Measurements from ENCODE around the gene KCNMA1. TPM values are rescaled to one million over a fixed set of nuclear protein-coding genes. Genes with fewer than 3 reads are reported as not detected.

The KCNMA1 gene
- total RNA-seq, 3 donors from 2014 or later = 45.4 to 312 (median 62.4) TPM

DNA sequence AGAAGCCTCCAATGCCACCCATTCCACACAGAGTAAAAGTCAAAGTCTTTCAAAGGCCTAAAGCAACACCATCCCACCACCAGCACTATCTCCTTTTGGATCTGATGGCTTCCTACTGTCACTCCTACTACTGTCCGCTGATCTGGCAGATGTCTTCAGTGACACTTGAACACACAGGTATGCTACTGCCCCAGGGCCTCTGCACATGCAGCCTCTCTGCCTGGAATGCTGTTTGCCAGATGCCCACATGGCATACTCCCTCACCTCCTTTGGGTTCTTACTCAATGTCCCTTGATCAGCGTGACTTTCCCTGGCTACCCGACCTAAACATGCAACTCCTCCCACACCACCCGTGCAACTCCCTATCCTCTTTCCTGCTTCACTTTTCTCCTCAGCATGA, 512.4 kb downstream of the KCNMA1 start:
- Histone ChIP-seq H3K4me3 (no peak overlapping the region), H3K4me1 (ENCODE audit: low read depth) (no peaks in the 10 kb centered on the region), H3K9me3 (no peaks in the 10 kb centered on the region), H3K36me3 (ENCODE audit: low read depth) (no peaks in the 10 kb centered on the region)
- DNase-seq = no peak
- TF ChIP-seq, protein P1, sequence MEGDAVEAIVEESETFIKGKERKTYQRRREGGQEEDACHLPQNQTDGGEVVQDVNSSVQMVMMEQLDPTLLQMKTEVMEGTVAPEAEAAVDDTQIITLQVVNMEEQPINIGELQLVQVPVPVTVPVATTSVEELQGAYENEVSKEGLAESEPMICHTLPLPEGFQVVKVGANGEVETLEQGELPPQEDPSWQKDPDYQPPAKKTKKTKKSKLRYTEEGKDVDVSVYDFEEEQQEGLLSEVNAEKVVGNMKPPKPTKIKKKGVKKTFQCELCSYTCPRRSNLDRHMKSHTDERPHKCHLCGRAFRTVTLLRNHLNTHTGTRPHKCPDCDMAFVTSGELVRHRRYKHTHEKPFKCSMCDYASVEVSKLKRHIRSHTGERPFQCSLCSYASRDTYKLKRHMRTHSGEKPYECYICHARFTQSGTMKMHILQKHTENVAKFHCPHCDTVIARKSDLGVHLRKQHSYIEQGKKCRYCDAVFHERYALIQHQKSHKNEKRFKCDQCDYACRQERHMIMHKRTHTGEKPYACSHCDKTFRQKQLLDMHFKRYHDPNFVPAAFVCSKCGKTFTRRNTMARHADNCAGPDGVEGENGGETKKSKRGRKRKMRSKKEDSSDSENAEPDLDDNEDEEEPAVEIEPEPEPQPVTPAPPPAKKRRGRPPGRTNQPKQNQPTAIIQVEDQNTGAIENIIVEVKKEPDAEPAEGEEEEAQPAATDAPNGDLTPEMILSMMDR (IDR thresholded peaks at IDR 0.05) = no peak
- ATAC-seq = no peak
- intact Hi-C loops (cut with DNase I, micrococcal nuclease) = no loop called here

DNA sequence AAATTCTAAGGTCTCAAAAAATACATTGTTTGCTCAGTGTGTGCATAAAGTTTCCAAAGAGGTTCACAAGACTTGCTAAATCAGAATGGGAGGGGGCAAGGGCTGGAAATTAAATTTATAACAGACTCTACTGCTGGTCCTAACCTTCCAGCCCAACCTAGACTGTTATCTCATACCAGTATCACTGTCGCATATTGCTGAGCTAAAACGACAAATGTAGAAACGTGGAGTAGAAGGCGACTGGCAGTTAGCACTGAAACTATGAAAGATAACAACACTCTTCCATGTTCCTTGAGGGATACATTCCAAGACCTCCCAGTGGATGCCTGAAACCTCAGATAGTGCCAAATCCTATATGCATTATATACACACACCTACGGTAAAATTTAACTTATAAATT, 514.3 kb downstream of the KCNMA1 start:
- Histone ChIP-seq H3K36me3 (ENCODE audit: low read depth) (no peaks in the 10 kb centered on the region), H3K9me3 (no peaks in the 10 kb centered on the region), H3K4me1 (ENCODE audit: low read depth) (no peaks in the 10 kb centered on the region), H3K4me3 (no peak overlapping the region)
- ATAC-seq (no peak), DNase-seq (no peak)
- TF ChIP-seq, protein P1 (IDR thresholded peaks at IDR 0.05) = no peak
- intact Hi-C loops (cut with DNase I, micrococcal nuclease) = no loop called here

DNA sequence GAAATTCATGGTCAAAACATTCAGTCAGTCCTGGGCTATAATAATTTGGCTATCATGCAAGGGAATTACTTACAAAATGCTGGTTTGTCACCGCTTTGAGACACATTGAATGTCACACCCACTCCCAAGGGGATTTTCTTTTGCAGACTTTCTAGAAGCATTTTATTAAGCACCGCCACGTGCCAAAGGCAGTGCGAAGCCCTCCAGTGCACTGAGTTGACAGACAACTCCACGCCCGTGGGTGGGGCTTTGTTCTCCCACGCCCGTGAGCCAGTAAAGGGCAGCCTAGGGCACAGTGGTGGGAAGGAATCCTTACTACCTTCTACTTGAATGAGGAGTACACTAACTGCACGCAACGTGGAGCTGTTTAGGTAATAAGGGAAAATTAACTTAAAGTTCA, 515.8 kb downstream of the KCNMA1 start:
- DNase-seq = peak in 2 of 3 donors; percentile 23 to 48
- H3K4me1 ChIP-seq (ENCODE audit: low read depth) = no peaks in the 10 kb centered on the region
- H3K4me3 ChIP-seq = no peak overlapping the region
- no peak for ATAC-seq
- H3K9me3 ChIP-seq = no peaks in the 10 kb centered on the region
- H3K36me3 ChIP-seq (ENCODE audit: low read depth) = no peaks in the 10 kb centered on the region
- TF ChIP-seq, protein P1 (IDR thresholded peaks at IDR 0.05) = no peak
- intact Hi-C loops (cut with DNase I, micrococcal nuclease) = no loop called here

DNA sequence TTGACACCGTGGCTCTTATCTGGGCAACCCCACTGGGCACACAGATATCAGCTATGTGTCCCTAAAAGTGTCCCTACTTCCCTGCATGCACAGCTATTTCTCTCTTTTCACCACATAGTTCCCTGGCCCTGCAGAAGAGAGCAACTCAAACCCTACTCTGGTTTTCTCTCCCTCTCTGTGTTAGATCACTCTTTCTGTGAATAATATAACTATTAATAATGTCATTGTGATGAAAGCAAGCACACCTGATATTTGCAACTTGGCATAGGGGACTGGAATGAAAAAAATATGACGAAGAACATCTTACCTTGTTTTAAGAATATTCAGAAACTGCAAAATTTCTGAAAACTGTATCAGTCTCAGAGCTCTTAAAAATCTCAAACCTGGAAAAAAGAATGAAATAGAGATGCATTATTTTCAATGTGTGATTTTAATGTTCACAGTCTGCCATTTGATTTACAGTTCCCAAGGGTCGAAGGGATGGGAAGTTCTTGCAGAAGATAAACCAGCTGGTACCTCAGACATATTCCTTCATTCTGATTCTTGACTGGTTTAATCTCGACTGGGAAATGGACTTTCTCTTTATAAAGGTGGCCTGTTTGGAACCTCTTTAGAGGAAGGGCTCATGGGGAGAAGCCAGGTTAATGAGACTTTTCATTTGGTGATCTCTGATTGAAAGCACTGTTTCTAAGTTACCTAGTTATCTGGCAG, 516.8 kb downstream of the KCNMA1 start:
- Histone ChIP-seq H3K4me1 (ENCODE audit: low read depth) (no peaks in the 10 kb centered on the region), H3K9me3 (no peaks in the 10 kb centered on the region), H3K4me3 (no peak overlapping the region), H3K36me3 (ENCODE audit: low read depth) (no peaks in the 10 kb centered on the region)
- TF ChIP-seq, protein P1 (IDR thresholded peaks at IDR 0.05) = no peak
- ATAC-seq (no peak), DNase-seq (no peak)
- intact Hi-C loops (cut with DNase I, micrococcal nuclease) = no loop called here

DNA sequence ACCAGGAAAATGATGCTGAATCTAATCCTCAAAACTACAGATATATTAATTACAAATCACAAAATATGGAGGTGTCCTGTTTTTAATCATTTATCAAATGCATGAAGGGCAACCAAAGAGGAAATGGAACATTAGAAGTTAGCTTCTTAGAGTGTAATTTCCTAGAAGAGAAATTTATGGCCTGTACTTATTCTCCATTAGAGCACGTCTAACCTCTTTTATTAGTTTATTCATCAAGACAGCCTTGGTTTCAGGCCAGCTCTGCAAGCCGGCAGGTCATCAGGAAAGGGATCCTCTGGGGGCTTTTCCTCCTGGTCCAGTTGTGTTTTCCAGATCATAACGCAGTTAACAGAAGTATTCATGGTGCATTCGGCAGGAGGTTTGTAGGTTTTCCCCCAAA, 517.6 kb downstream of the KCNMA1 start:
- no peaks in the 10 kb centered on the region for H3K36me3 ChIP-seq (ENCODE audit: low read depth)
- intact Hi-C loops (cut with DNase I, micrococcal nuclease) = no loop called here
- TF ChIP-seq, protein P1 (IDR thresholded peaks at IDR 0.05) = no peak
- H3K9me3 ChIP-seq = no peaks in the 10 kb centered on the region
- H3K4me3 ChIP-seq = no peak overlapping the region
- DNase-seq (no peak), ATAC-seq (no peak)
- no peaks in the 10 kb centered on the region for H3K4me1 ChIP-seq (ENCODE audit: low read depth)
